C4-2B (cell line): Measurements from ENCODE around the gene TOMM70.

ENCODE experiments used
- CTCF ChIP-seq: fragments of 450-650 bp; conservative IDR thresholded peaks from 2 replicates; pipeline ENCODE4 v1.5.1; 2017; ENCODE audit warnings: mild to moderate bottlenecking
- ZFX ChIP-seq: fragments of 450-650 bp; IDR thresholded peaks from 2 replicates; pipeline ENCODE4 v1.6.1; 2017

DNA sequence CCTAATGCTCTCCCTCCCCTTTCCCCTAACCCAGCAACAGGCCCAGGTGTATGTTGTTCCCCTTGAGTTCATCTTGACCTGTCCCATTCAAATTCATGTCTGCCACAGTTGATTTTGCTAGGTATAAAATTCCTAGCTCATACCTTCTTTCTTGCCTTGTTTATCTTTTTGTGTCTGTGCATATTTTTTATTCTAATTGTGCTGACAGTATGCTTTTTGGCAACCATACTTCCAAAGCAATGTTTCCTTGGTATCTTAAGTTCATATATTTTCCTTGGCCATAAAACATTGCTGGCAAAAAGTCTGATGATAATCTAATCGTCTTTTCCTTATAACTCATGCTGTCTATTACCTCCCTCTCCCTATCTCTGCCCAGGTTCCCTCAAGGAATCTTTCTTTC, 16.0 kb upstream of the TOMM70 start:
- TF ChIP-seq CTCF (no peak), ZFX (no peak)
